Motor neuron (in vitro differentiated cells): ENCODE data around the gene TRABD2B. TPM values are rescaled to one million over a fixed set of nuclear protein-coding genes. Genes with fewer than 3 reads are reported as not detected.
A peak's percentile ranks its signal among the peaks of the same experiment; 100 is the strongest.

ENCODE experiments used
- ATAC-seq, 8 experiments: fragments of 200-7000 bp; cut with Tn5 transposase; replicated peaks in 6 of 8; 2 replicates each; pipeline ENCODE4 v1.8.0; 2021; ENCODE audit warnings: mild to moderate bottlenecking in 8 of 8, moderate library complexity in 8 of 8
- H3K27ac ChIP-seq, 2 donors: fragments of 250-450 bp; sonication (Bioruptor Pico); 2 replicates each; pipeline ENCODE4 v1.9.0; 2021; ENCODE audit warnings: antibody characterized with exemption in 2 of 2, mild to moderate bottlenecking in 2 of 2, moderate library complexity in 1 of 2
- H3K4me1 ChIP-seq, 2 donors: fragments of 250-450 bp; sonication (Bioruptor Pico); replicated peaks in 1 of 2; 2 replicates each; pipeline ENCODE4 v1.6.1; 2021; ENCODE audit warnings: antibody characterized with exemption in 2 of 2, mild to moderate bottlenecking in 2 of 2, moderate library complexity in 1 of 2
- H3K4me3 ChIP-seq, 5 donors: fragments of 250-450 bp; sonication (Bioruptor Pico); 2 replicates each; pipeline ENCODE4 v1.9.0; 2021; ENCODE audit warnings: antibody characterized with exemption in 5 of 5, mild to moderate bottlenecking in 5 of 5, moderate library complexity in 4 of 5
- WGBS, 10 experiments: fragments of 450-650 bp; shearing (Covaris generic); methylation state at CpG; one replicate each; pipeline ENCODE4 v1.0.0; 2022; 5-methylcytosine and 5-hydroxymethylcytosine counted together
- in situ Hi-C, 9 experiments: fragments of 400-800 bp; cut with MboI; loops; one replicate each; pipeline ENCODE4 v1.15.0; 2021; ENCODE audit warnings: low sequenced_read_pairs in 9 of 9, low pct_unique_long_range_greater_than_20kb in 2 of 9; ENCODE audit not compliant: unreplicated experiment in 9 of 9
- total RNA-seq, 8 experiments: library from RNA; unstranded; fragments of 300-600 nt; gene quantifications; 2 replicates each; pipeline versions ENCODE4 v1.2.3 to v1.2.4, GENCODE V29; 2022

Gene TRABD2B
- total RNA-seq, 8 experiments from 2014 or later: 0.11 to 1.1 (median 0.42) TPM

GRCh38 chr1:47725000-47725473 is 272.1 kb downstream of the TRABD2B start:
- WGBS, 10 experiments: 2 to 17% (median 4%) methylated on average over 1 to 16 of the region's 45 CpGs; no CpG with 5 or more reads in 7 of the 10 experiments
- peak; percentile 19 to 72 (median 42) for ATAC-seq
- Histone ChIP-seq H3K4me3 (peak overlapping the region in 1 of 5 donors; percentile 0), H3K4me1 (peaks cover 0 to 15% of the 10 kb centered on the region in 2 donors), H3K27ac (no peak overlapping the region)
- in situ Hi-C loops: loop anchor here in 8 of 9 experiments (10.0 to 25.0 kb wide), 9 partner anchors 188 to 538 kb away; partner anchors contain the start of genes PDZK1IP1 (in 5 of the 8), SLC5A9 (in 3 of the 8) and FOXD2 (in 1 of the 8)

- in situ Hi-C loops: loop anchor here in 7 of 9 experiments (10.0 to 25.0 kb wide), 4 partner anchors 187 to 537 kb away; partner anchors contain the start of genes PDZK1IP1 (in 5 of the 7) and FOXD2 (in 1 of the 7)
- ATAC-seq: no peak
- peaks cover 0 to 15% of the 10 kb centered on the region in 2 donors for H3K4me1 ChIP-seq
- WGBS, 10 experiments: 16 to 93% (median 66%) methylated on average over 3 to 8 of the region's 13 CpGs; no CpG with 5 or more reads in 2 of the 10 experiments
- no peak overlapping the region for H3K27ac ChIP-seq
- H3K4me3 ChIP-seq: no peak overlapping the region
These were observed 272.7 kb downstream of the TRABD2B start for GRCh38 chr1:47724432-47724999.

GRCh38 chr1:47722909-47723580 is 274.1 kb downstream of the TRABD2B start:
- Histone ChIP-seq H3K27ac (no peak overlapping the region), H3K4me1 (peaks cover 0 to 15% of the 10 kb centered on the region in 2 donors), H3K4me3 (no peak overlapping the region)
- in situ Hi-C loops: loop anchor here in 7 of 9 experiments (10.0 to 25.0 kb wide), 4 partner anchors 186 to 536 kb away; partner anchors contain the start of genes PDZK1IP1 (in 5 of the 7) and FOXD2 (in 1 of the 7)
- no peak for ATAC-seq
- WGBS, 10 experiments: 0 to 100% (median 81%) methylated on average over 1 to 8 of the region's 11 CpGs; no CpG with 5 or more reads in 2 of the 10 experiments

GRCh38 chr1:47722101-47722500 is 275.1 kb downstream of the TRABD2B start:
- no peak for ATAC-seq
- Histone ChIP-seq H3K4me3 (no peak overlapping the region), H3K4me1 (peaks cover 0 to 15% of the 10 kb centered on the region in 2 donors), H3K27ac (no peak overlapping the region)
- in situ Hi-C loops: loop anchor here in 7 of 9 experiments (10.0 to 25.0 kb wide), 4 partner anchors 185 to 535 kb away; partner anchors contain the start of genes PDZK1IP1 (in 5 of the 7) and FOXD2 (in 1 of the 7)
- 80 to 100% (median 87%) methylated on average over 2 to 6 of the region's 8 CpGs; no CpG with 5 or more reads in 6 of the 10 experiments for WGBS, 10 experiments

GRCh38 chr1:47720111-47720510 is 277.1 kb downstream of the TRABD2B start:
- Histone ChIP-seq H3K4me1 (peaks cover 0 to 5% of the 10 kb centered on the region in 2 donors), H3K4me3 (no peak overlapping the region), H3K27ac (no peak overlapping the region)
- no peak for ATAC-seq
- WGBS, 10 experiments: 0% methylated on average over 1 of the region's 4 CpGs; no CpG with 5 or more reads in 9 of the 10 experiments
- in situ Hi-C loops: loop anchor here in 7 of 9 experiments (10.0 to 25.0 kb wide), 4 partner anchors 183 to 533 kb away; partner anchors contain the start of genes PDZK1IP1 (in 5 of the 7) and FOXD2 (in 1 of the 7)

- Histone ChIP-seq H3K27ac (no peak overlapping the region), H3K4me3 (no peak overlapping the region), H3K4me1 (no peaks in the 10 kb centered on the region)
- in situ Hi-C loops: loop anchor here in 6 of 9 experiments (10.0 to 25.0 kb wide), 3 partner anchors 180 to 530 kb away; partner anchors contain the start of genes PDZK1IP1 (in 5 of the 6) and FOXD2 (in 2 of the 6)
- ATAC-seq: no peak
These were observed 279.8 kb downstream of the TRABD2B start for GRCh38 chr1:47717341-47717740.

GRCh38 chr1:47713975-47714767 is 283.0 kb downstream of the TRABD2B start:
- Histone ChIP-seq H3K4me3 (no peak overlapping the region), H3K4me1 (peaks cover 0 to 2% of the 10 kb centered on the region in 2 donors), H3K27ac (no peak overlapping the region)
- peak in 1 of 8 experiments; percentile 13 for ATAC-seq
- in situ Hi-C loops: loop anchor here in 6 of 9 experiments (5.0 to 25.0 kb wide), 4 partner anchors 177 to 527 kb away; partner anchors contain the start of genes PDZK1IP1 (in 5 of the 6) and FOXD2 (in 2 of the 6)
- WGBS, 10 experiments: 33 to 100% (median 80%) methylated on average over 1 to 4 of the region's 4 CpGs; no CpG with 5 or more reads in 4 of the 10 experiments

GRCh38 chr1:47713333-47713953 is 283.7 kb downstream of the TRABD2B start:
- H3K27ac ChIP-seq: no peak overlapping the region
- in situ Hi-C loops: loop anchor here in 6 of 9 experiments (5.0 to 25.0 kb wide), 4 partner anchors 176 to 526 kb away; partner anchors contain the start of genes PDZK1IP1 (in 5 of the 6) and FOXD2 (in 2 of the 6)
- no peak overlapping the region for H3K4me3 ChIP-seq
- peaks cover 6 to 9% of the 10 kb centered on the region in 2 donors for H3K4me1 ChIP-seq
- WGBS, 10 experiments: 0 to 77% (median 54%) methylated on average over 1 to 9 of the region's 9 CpGs; no CpG with 5 or more reads in 4 of the 10 experiments
- ATAC-seq: no peak

GRCh38 chr1:47712596-47713299 is 284.4 kb downstream of the TRABD2B start:
- in situ Hi-C loops: loop anchor here in 6 of 9 experiments (5.0 to 25.0 kb wide), 4 partner anchors 175 to 525 kb away; partner anchors contain the start of genes PDZK1IP1 (in 5 of the 6) and FOXD2 (in 2 of the 6)
- Histone ChIP-seq H3K4me1 (peaks cover 9% of the 10 kb centered on the region in 2 donors), H3K27ac (no peak overlapping the region), H3K4me3 (no peak overlapping the region)
- WGBS, 10 experiments: 22 to 95% (median 35%) methylated on average over 1 to 16 of the region's 16 CpGs
- ATAC-seq: no peak

GRCh38 chr1:47711848-47712492 is 285.2 kb downstream of the TRABD2B start:
- in situ Hi-C loops: loop anchor here in 6 of 9 experiments (5.0 to 25.0 kb wide), 4 partner anchors 175 to 525 kb away; partner anchors contain the start of genes PDZK1IP1 (in 5 of the 6) and FOXD2 (in 2 of the 6)
- no peak for ATAC-seq
- no peak overlapping the region for H3K4me3 ChIP-seq
- H3K27ac ChIP-seq: no peak overlapping the region
- 5 to 67% (median 21%) methylated on average over 1 to 6 of the region's 6 CpGs; no CpG with 5 or more reads in 2 of the 10 experiments for WGBS, 10 experiments
- peaks cover 9% of the 10 kb centered on the region in 2 donors for H3K4me1 ChIP-seq
